Ishikawa (cell line): ENCODE data around the gene GFM1.

Experiments
- CEBPB ChIP-seq: IDR thresholded peaks from 2 replicates; pipeline ENCODE4 v1.6.1; 2012
- CREB1 ChIP-seq: IDR thresholded peaks from 2 replicates; pipeline ENCODE4 v1.6.1; 2012; ENCODE audit warnings: low read depth
- EGR1 ChIP-seq: IDR thresholded peaks from 2 replicates; pipeline ENCODE4 v1.6.1; 2012
- EP300 ChIP-seq: IDR thresholded peaks from 2 replicates; pipeline ENCODE4 v1.6.1; 2012; ENCODE audit warnings: borderline replicate concordance
- FOXM1 ChIP-seq: IDR thresholded peaks from 2 replicates; pipeline ENCODE4 v1.6.1; 2012; ENCODE audit warnings: low read depth, borderline replicate concordance
- NFIC ChIP-seq: IDR thresholded peaks from 2 replicates; pipeline ENCODE4 v1.6.1; 2012
- RAD21 ChIP-seq: IDR thresholded peaks from 2 replicates; pipeline ENCODE4 v1.6.1; 2012; ENCODE audit warnings: low read depth
- TAF1 ChIP-seq: IDR thresholded peaks from 2 replicates; pipeline ENCODE4 v1.6.1; 2012; ENCODE audit warnings: low read depth, mild to moderate bottlenecking
- TEAD4 ChIP-seq: IDR thresholded peaks from 2 replicates; pipeline ENCODE4 v1.6.1; 2012
- YY1 ChIP-seq: IDR thresholded peaks from 2 replicates; pipeline ENCODE4 v1.6.1; 2012; ENCODE audit warnings: low read depth
- TF ChIP-seq, protein P1 (sequence below): IDR thresholded peaks from 2 replicates; pipeline ENCODE4 v1.6.1; 2012; ENCODE audit warnings: low read depth, mild to moderate bottlenecking

DNA sequence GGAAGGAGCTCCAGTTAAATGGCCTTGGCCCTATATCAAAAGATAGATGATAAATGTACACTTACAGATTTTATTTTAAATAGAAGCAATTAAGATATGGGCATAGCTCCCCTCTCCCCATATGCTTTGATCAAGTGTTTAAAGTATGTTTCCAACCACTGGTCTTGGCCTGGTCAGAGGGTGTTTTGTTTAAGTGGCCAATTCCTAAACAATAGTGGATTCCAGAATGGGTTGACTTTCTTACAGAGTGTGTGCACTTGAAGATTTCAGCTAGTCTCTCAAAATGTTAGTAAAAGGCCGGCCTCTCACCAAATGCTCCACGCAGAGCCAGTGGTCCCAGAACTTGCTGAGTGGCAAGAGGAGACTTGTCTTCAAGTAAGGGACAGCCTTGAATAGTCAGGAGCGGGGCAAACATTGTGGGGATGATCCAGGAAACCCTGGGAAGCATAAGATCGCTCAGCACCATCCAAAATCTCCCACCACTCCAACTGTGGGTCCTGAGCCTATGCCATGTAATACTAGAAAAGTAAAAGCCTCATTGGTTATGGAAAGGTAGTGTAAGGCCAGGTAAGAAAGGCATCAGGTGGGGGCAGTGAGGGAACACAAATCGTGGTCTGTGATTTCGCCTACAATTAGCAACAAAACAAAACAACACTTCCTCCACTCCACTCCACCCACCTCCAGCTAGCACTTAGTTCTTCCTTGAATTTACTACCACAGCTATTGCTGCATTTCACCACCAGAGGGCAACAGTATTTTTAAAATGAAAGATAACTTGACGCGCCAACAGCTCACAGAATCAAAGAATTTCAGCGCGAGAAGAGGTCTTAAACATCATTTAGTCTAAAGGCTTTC lies 83.1 kb downstream of the GFM1 start:
- TF ChIP-seq RAD21 (peak; percentile 62), FOXM1 (no peak), EP300 (no peak), CEBPB (no peak), CREB1 (no peak), EGR1 (no peak), TEAD4 (no peak), NFIC (no peak), YY1 (no peak), TAF1 (no peak)
- TF ChIP-seq, protein P1, sequence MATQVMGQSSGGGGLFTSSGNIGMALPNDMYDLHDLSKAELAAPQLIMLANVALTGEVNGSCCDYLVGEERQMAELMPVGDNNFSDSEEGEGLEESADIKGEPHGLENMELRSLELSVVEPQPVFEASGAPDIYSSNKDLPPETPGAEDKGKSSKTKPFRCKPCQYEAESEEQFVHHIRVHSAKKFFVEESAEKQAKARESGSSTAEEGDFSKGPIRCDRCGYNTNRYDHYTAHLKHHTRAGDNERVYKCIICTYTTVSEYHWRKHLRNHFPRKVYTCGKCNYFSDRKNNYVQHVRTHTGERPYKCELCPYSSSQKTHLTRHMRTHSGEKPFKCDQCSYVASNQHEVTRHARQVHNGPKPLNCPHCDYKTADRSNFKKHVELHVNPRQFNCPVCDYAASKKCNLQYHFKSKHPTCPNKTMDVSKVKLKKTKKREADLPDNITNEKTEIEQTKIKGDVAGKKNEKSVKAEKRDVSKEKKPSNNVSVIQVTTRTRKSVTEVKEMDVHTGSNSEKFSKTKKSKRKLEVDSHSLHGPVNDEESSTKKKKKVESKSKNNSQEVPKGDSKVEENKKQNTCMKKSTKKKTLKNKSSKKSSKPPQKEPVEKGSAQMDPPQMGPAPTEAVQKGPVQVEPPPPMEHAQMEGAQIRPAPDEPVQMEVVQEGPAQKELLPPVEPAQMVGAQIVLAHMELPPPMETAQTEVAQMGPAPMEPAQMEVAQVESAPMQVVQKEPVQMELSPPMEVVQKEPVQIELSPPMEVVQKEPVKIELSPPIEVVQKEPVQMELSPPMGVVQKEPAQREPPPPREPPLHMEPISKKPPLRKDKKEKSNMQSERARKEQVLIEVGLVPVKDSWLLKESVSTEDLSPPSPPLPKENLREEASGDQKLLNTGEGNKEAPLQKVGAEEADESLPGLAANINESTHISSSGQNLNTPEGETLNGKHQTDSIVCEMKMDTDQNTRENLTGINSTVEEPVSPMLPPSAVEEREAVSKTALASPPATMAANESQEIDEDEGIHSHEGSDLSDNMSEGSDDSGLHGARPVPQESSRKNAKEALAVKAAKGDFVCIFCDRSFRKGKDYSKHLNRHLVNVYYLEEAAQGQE: no peak
